Left renal pelvis (tissue), 4 donors: ENCODE measurements around the gene ZNF417. TPM values are rescaled to one million over a fixed set of nuclear protein-coding genes. Genes with fewer than 3 reads are reported as not detected.
"Not testable (repeated sequence)": the region's sequence is repeated elsewhere in the genome, so short reads cannot be mapped to it uniquely, and the experiment has no call there.

ENCODE experiments used
- DNase-seq, 4 donors: peaks; one replicate each; pipeline ENCODE4 v3.0.0-alpha.2; 2013; ENCODE audit warnings: low read depth in 4 of 4, low spot score in 3 of 4
- polyA plus RNA-seq, 4 donors: library from polyadenylated mRNA; unstranded; fragments of 120-200 nt; gene quantifications; one replicate each; pipeline ENCODE4 v1.2.1, GENCODE V29; 2013; ENCODE audit not compliant: insufficient read length in 4 of 4

ZNF417 gene
- 10 to 100 TPM; 19.5 to 32.7 (median 25.6) TPM for polyA plus RNA-seq

- peak; percentile 85 to 94 (median 88) for DNase-seq
Measured at GRCh38 chr19:57916168-57916995, at the start of gene ZNF417. TSS of gene ZNF417 (minus strand) at chr19:57916592. CDS start at chr19:57916411, 181 bp downstream.

DNA sequence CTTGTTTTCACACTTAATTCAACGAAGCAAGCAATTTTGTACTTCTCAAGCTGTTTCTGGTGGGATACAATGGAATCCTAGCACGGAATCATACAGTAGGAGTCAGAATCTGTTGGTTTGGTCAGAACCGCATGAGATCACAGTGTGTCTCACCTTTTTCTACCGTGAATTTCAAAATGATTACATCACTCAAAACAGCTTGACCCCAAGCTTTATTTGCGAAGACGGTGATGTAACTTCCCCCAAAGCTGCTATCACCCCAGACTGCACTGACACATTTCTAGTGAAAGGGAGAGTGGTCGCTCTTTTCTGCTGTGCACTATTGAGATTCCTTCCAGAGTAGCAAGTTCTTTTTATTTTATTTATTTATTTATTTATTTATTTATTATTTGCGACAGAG lies 48.4 kb upstream of the ZNF417 start:
- no peak for DNase-seq

- no peak for DNase-seq
Measured at GRCh38 chr19:57961785-57962184, 45.4 kb upstream of the ZNF417 start.

GRCh38 chr19:57954996-57955395 lies 38.6 kb upstream of the ZNF417 start:
- no peak for DNase-seq

- no peak for DNase-seq
Measured at GRCh38 chr19:57949702-57950101, 33.3 kb upstream of the ZNF417 start.

DNA sequence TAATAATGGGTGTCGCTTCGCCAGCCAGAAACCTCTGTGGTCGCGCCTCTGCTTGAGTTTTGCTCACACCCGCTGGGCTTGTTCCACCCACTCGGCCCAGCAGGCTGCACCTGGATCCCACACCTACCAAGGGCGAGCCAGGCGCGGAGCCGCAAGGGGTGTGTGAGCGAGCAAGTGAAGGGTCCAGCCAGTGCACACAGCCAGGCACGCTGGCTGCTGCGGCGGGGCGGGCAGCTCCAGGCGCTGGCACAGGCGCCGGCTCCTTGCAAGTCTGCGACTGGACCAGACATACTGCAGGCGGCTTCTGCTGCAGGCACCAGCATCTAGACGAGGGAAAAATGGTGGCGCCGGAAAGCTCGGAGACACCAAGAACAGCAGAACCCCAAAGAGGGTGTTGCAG lies 32.9 kb upstream of the ZNF417 start:
- DNase-seq, result no peak

DNA sequence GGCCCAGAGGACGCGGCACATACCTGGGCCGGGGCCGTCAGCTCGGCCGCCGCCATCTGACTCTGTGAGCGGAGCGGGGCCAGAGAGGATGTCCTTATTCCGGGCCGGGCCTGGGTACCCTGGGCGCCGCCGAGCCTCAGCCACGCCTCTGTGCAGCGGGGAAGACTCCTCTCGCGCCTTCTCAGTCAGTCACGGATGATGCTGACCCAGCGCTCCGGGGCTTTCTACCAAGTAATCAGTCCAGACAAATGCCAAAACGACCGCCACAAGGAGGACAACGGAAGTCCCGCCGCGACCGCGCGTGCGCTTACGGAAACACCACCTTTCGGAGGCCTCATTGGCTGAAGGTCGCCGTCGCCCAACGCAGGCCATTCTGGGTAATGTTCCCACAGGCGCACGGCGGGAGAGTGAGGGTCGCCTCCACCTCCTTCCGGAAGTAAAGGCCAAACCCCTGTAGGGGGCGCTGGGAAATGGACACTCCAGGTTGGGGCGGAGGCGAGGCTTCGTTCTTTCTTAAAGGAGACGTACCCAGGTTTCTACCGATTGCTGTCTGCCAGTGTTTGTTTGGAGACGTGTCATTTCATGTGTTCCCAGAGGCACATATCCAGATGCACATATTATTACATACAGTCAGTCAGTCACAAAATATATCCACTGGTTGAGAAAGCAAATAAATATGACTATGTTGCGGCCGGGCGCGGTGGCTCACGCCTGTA lies 31.2 kb upstream of the ZNF417 start, which contains the start of gene ZNF256:
TSS of gene ZNF256 (minus strand) at position 288 of the 716 bp plus-strand sequence. CDS start at position 56, 232 bp downstream.
- peak; percentile 89 to 94 (median 90) for DNase-seq

- no peak for DNase-seq
Measured at GRCh38 chr19:57947088-57947418, 30.7 kb upstream of the ZNF417 start.

DNA sequence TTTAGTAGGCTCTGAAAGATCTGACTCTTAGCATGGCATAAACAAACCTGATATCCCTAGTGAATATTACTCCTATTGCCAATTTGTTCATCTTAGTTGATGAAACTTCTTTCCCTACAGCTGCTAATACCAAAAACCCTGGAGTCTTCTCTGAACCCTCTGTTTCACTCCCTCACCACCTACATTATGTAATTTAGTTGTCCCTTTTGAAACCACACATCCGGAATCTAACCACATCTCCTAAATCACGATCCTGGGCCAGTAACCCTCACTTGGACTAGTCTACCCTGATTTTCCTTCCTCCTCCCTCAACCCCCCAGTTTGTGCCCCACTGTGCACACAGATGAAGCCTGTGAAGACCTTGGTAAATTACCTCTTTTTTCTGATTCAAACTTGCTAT lies 29.9 kb upstream of the ZNF417 start:
- DNase-seq, result no peak

DNA sequence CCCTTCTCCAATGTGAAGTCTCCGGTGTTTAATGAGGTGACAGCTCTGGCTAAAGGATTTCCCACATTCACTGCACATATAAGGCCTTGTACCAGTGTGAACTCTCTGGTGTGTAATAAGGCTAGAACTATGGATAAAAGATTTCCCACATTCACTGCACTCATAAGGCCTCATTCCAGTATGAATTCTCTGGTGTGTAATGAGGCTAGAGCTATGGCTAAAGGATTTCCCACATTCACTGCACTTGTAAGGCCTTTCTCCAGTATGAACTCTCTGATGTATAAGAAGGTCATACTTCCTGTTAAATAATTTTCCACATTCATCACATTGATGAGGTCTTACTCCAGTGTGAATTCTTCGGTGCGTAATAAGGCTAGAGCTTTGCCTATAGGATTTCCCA lies 25.2 kb upstream of the ZNF417 start:
- no peak for DNase-seq

DNA sequence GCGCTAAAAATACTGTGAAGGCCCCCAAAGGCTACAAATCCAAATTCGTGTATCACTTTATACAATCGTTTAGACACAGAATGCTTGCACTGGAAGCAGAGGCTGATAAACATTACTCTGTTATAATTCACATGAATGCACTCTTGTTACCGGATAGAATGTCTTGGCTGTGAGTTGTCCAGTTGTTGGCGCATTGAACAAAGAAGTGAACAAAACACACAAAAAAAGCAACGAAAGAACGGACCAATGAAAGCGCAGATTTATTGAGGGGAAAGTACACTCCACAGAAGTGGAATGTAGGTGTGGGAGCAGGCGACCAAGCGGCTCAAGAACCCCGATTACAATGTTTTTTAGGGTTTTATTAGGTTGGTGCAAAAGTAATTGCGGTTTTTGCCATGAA lies 19.3 kb upstream of the ZNF417 start:
- DNase-seq, result no peak

DNA sequence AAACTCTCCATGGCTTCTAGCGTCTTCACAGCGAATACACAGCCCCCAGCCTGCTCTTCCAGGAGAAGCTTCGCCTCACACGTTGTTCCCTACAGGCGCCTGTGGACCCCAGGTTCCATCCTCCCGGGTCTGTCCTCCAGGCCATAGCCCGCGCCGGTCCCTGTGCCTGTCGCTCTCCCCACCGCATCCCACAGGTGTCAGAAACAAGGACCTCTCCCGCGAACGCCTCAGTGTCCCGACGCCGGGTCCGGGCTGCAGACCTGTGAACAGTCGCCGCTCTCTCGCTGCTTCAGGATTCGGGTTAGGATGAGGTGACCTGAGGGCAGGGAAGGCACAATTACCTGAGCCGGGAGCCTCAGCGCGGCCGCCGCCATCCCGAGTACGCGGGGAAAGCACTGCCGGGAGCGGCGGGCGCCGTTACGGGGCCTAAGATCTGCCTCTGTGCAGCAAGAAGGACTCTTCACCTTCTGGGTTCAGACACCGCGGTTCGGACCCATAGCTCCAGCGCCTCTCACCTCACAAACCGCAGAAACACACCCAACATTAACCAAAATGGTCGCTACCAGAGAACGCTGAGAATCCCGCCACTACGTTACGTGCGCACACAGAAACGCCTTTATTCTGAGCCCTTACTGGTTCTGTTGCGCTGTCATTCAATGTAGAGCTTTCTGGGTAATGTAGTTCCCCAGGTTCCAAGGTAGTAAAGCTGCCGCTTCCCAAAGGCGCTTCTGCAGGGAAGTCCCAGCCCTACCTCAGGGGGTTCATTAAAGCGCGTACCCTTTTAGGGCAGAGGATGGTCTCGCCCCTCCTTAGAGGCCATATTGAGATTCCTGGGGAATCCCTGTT lies 18.7 kb upstream of the ZNF417 start, which contains the start of gene ZNF418:
TSS of gene ZNF418 (minus strand) at position 583 of the 846 bp plus-strand sequence. CDS start 1,580 bp downstream, outside the sequence.
- DNase-seq, result peak; percentile 62 to 83 (median 73)

DNA sequence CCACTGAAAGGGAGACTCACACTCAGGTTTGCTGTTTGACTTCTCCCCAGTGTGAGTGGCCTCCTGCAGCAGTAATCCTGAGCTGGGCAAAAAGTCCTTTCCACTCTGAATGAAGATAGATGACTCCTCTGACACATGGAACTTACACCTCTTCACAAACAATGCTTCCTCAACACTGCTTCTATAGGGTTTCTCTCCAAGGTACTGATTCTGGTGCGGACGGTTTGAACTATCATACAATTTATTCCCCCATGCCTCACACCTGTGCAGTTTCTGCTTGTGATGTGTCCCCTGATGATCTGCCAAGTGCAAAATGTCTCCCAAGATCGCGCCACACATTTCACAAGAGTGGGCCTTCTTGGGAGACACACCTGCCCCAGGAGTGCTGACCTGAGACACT lies 11.2 kb upstream of the ZNF417 start:
- no peak for DNase-seq

GRCh38 chr19:57914531-57914930 lies 1.9 kb downstream of the ZNF417 start:
- DNase-seq, result no peak

DNA sequence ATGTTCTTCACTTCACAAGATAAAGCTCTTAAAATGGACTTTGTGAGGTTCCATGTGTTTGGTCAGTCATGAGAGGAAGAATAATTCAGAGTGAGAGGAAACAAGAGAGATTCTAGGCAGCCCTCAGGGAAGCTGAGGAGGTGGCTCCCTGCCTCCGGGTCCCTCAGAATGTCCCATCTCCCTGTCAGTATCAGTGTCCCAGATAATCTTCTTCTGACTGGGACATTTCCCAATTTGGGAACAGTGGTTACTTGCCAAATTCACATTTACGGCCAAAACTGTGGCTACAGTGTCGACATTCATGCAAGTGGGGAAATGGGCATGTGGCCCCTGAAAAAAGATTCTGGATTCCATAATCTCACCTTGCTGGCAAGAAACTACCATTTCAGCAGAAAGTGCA lies 9.0 kb downstream of the ZNF417 start:
- DNase-seq, result no peak

DNA sequence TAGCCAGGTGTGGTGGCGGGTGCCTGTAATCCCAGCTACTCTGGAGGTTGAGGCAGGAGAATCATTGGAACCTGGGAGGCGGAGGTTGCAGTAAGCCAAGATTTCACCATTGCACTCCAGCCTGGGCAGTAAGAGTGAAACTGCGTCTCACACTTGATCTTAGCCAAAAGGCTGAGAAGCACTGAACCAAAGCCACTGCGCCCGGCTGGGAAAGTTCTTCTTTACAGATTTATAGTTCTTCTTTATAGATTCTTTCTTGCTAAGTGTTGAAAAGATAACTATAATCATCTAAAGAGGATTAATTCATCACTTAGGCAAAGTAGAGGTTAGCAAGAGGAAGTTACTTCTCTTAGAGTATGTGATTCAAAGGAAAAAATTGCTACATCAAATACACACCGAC lies 11.1 kb downstream of the ZNF417 start:
- no peak for DNase-seq

- no peak for DNase-seq
Measured at GRCh38 chr19:57903618-57904184, 12.7 kb downstream of the ZNF417 start.

GRCh38 chr19:57900311-57900710 lies 16.1 kb downstream of the ZNF417 start:
- DNase-seq, result no peak

DNA sequence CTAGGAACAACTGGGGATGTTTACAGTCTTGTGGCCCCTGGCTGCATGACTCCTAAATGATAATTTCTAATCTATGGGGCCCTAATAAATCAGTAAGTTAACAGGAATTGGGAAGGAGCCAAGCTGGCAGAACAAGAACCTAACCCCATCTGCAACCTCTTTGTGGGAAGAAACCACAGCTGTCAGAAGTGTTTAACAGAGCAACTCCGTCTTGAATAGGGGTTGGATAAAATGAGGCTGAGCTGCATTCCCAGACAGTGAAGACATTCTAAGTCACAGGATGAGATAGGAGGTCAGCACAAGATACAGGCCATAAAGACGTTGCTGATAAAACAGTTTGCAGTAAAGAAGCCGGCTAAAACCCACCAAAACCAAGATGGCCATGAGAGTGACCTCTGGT lies 25.7 kb downstream of the ZNF417 start:
- DNase-seq, result not testable (repeated sequence)

- DNase-seq, result peak; percentile 67 to 81 (median 76)
Measured at GRCh38 chr19:57888560-57889231, 27.7 kb downstream of the ZNF417 start, which contains the start of gene ZNF814. TSS of gene ZNF814 (minus strand) at chr19:57889037. CDS start at chr19:57888802, 235 bp downstream.
